Stimulated activated CD8-positive, alpha-beta memory T cell treated with anti-CD3 and anti-CD28 coated beads, Interleukin-7, amount 100 ng/mL, for 1 hour (primary cell): Measurements from ENCODE around the gene PHACTR3.

Source experiments
- DNase-seq, 2 donors: peaks; one replicate each; pipeline ENCODE4 v3.0.0-alpha.2; 2020; ENCODE audit warnings: low read depth in 2 of 2

The PHACTR3 gene

GRCh38 chr20:59751075-59751711 is 146.9 kb downstream of the PHACTR3 start:
- no peak for DNase-seq

- DNase-seq: no peak
These were observed 147.8 kb downstream of the PHACTR3 start for GRCh38 chr20:59752101-59752586.

- no peak for DNase-seq
These were observed 148.5 kb downstream of the PHACTR3 start for GRCh38 chr20:59752704-59753460.

GRCh38 chr20:59753836-59754235 is 149.5 kb downstream of the PHACTR3 start:
- DNase-seq: no peak

- no peak for DNase-seq
These were observed 150.2 kb downstream of the PHACTR3 start for GRCh38 chr20:59754551-59754950.

- DNase-seq: no peak
These were observed 151.9 kb downstream of the PHACTR3 start for GRCh38 chr20:59756241-59756640.

GRCh38 chr20:59764037-59764436 is 159.7 kb downstream of the PHACTR3 start:
- DNase-seq: no peak

GRCh38 chr20:59765599-59766177 is 161.3 kb downstream of the PHACTR3 start:
- DNase-seq: no peak

- DNase-seq: no peak
These were observed 163.3 kb downstream of the PHACTR3 start for GRCh38 chr20:59767656-59768055.

- DNase-seq: no peak
These were observed 165.9 kb downstream of the PHACTR3 start for GRCh38 chr20:59770270-59770669.

GRCh38 chr20:59770851-59771250 is 166.5 kb downstream of the PHACTR3 start:
- DNase-seq: no peak

- no peak for DNase-seq
These were observed 167.4 kb downstream of the PHACTR3 start for GRCh38 chr20:59771506-59772372.

- no peak for DNase-seq
These were observed 168.0 kb downstream of the PHACTR3 start for GRCh38 chr20:59772373-59772705.

- no peak for DNase-seq
These were observed 168.9 kb downstream of the PHACTR3 start for GRCh38 chr20:59772931-59773913.

- no peak for DNase-seq
These were observed 169.9 kb downstream of the PHACTR3 start for GRCh38 chr20:59774204-59774641.

GRCh38 chr20:59774921-59775686 is 170.8 kb downstream of the PHACTR3 start:
- no peak for DNase-seq

GRCh38 chr20:59775687-59776055 is 171.3 kb downstream of the PHACTR3 start:
- DNase-seq: no peak

GRCh38 chr20:59776059-59776603 is 171.8 kb downstream of the PHACTR3 start:
- DNase-seq: no peak

- no peak for DNase-seq
These were observed 172.4 kb downstream of the PHACTR3 start for GRCh38 chr20:59776626-59777330.
